ENCODE data around the gene ABCD3.

ABCD3 gene

DNA sequence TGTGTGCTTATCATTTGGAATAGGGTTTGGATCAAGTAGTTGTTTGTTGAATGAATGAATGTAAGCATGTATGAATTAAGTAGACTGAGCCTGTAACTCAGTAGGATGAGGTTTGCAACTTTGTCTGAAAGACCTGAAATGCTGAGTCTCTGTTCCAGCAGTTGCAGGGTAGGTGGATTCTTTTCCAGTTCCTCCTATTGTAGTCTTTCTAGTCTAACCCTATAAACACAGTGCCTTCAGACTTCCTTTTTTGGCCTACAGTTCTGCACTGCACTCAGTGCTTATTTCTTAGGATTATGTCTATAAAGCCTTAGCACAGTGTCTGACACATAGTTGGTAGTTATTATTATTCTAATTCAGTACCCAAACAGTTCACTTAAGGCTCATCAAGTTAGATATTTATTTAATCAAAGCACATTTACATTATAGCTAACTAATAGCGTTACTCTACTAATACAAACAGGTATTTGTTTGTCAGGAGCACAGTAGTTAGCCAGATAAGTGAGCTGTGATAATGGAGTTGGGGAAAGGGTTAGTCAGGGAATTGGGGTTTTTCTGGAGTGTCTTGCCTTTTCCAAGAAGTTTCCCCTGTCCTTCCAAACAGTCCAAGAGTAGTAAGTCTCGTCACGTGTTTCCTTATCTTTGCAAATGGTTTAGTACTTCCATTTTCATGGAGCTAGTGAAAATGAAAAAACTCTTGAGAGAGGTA, 45.0 kb downstream of the ABCD3 start:
- no peak for DNase-seq

DNA sequence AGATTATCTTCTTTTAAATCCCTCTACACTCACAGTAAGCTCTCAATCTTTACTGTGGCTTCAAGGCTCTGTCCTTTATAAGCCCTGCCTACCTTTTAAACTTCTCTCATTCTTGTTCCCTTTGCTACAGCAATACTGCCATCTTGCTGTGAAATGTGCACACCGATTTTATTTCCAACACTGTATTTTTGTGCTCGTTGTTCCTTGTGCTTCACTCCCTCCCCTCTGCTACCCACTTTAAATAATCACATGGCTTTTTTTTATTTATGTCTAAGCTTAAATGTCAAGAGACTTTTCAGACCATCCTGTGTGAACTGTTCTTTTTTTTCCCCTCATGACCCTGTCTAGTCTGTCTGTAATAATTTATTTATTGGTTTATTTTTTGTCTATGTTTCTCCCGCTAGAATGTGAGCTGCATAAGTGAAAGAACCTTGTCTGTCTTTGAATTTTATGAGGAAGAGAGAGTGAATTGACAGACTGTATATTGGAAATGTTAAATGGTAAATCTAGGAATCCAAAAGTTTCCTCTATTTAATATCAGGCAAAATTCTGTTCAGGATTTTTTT, 45.7 kb downstream of the ABCD3 start:
- no peak for DNase-seq

DNA sequence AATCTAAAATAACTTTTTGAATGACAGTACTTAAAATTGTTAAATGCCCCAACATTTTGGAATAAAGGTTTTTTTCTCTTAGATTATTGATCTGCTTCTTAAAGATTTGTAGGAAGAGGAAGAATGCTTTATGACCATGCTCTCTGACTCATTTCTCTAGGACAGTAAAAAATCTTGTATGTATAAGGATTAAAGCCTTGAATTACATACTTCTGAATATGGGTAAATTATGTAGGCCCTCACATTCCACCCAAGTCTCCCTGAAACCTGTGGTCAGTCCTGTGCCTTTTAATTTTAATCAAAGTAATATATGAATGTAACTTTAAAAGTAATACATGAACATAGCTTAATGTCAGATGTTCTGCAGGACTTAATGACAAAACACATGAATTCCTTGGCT, 50.5 kb downstream of the ABCD3 start:
- DNase-seq = no peak

DNA sequence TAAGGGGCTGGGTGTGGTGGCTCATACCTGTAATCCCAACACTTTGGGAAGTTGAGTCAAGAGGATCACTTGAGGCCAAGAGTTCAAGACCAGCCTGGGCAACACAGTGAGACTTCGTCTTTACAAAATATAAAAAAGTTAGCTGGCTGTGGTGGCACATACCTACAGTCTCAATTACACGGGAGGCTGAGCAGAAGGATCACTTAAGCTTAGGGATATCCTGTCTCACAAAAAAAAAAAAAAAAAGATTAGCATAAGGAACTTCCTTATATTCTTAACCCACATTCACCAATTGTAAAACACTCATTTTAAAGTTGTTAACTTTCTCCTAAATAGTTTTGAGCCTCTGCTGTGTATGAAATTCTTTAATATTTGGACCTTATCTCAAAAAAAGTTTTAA, 53.1 kb downstream of the ABCD3 start:
- DNase-seq = no peak

DNA sequence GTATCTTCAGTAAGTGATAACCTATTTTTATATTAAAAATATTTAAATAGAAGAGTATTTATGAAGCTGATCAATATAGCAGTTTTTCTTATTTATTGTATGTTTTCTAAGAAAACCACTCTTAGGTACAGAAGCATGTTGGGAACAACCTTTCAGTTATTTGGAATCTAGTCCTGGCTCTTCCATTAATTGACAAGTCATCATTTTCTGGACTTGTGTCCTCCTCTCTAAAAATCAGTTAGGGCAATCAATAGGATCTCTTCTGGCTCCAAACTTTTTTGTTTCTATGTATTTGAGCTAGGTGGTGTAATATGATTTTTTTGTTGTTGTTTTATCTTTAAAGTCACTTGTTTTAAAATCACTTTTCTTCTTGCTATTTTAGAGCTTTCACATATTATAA, 57.0 kb downstream of the ABCD3 start:
- DNase-seq = no peak

DNA sequence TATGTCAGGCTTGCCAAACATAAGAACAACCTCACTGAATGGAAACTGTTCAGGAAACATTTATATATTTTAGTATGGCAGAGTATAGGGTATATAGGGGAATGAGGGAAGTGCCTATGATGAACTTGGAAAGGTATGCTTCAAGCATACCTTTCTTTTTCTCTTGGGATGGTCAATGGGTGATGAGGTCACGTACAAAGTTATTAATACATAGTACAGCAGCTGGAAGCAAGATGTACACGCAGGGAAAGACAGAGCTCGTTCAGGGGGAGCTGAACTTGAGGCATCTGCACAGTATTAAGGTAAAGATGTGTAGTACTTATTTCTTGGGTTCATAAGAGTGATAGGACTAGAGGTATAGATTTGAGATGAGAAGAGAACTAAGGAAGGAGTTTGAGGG, 61.5 kb downstream of the ABCD3 start:
- DNase-seq = no peak

DNA sequence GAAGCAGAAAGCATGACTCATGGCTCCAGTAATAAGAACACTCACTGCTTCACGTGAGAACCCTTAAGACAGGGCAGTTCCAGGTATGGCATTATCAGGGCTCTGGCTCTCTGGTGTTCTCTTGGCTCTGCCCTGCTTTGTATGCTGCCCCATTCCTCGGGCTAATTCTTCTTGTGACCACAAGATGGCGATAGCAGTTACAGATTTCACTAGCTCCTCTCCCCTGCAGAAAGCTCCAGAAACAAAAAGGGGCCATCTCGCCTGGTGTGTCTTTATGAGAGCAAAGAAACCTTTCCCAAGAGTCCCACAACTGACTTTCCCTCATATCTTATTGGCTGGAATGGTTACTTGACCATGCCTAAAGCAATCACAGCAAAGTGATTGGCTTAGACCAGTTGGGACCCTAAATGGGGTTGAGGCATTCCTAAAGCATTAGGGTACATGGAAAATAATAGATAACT, 63.3 kb downstream of the ABCD3 start:
- DNase-seq = no peak

DNA sequence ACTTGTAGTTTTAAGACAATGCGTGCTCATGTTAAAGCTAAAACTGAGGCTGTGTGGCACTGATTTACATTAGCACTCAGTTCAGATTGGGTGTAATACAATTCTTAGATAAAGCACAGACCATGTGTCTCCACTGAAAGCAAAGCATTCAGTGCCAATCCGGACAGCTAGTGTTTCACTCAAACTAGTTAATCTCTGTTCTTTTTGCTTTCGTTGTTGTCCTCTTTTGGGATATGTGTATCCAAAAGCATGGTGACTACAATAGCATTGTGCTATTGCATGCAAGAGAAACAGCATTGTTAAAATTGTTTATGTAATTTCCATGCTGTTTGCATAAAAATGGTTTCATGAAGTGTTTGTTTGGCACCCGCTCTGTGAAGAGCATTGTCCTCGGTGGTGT, 68.8 kb downstream of the ABCD3 start:
- DNase-seq = no peak

DNA sequence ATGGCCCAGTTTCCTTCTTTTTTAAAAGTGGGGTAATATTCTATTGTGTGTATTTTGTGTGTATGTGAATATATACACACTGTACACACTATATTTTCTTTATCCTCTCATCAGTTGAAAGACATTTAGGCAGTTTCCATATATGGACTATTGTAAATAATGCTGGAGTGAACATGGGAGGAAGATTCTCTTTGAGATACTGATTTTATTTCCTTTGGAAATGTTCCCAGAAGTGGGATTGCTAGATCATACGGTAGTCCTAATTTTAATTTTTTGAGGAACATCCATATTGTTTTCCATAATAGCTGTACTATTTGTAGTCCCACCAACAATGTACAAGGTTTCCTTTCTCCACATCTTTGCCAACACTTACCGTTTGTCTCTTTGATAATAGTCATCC, 72.4 kb downstream of the ABCD3 start:
- DNase-seq = no peak

DNA sequence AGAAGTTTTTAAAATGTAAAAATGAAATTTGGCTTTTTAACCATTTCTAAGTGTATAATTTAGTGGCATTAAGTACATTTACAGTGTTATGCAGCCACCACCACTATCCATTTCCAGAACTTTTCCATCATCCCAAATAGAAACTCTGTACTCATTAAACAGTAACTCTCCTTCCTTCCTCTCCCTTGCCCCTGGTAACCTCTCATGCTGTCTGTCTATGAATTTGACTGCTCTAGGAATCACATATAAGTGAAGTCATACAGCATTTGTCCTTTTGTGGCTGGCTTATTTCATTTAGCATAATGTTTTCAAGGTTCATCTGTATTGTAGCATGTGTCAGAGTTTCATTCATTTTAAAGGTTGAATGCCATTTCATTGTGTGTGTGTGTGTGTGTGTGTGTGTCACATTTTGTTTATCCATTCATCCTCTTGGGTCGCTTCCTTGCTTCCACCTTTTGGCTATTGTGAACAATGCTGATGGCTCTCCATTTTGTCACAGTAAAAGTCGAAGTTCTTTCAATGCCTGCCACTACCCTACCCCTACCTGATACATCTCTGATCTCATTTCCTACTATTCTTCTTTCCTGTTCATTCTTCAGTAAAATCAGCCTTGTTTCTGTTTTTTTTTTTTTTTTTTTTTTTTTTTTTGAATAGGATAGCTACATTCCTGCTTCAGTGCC, 78.0 kb downstream of the ABCD3 start:
- DNase-seq = no peak

DNA sequence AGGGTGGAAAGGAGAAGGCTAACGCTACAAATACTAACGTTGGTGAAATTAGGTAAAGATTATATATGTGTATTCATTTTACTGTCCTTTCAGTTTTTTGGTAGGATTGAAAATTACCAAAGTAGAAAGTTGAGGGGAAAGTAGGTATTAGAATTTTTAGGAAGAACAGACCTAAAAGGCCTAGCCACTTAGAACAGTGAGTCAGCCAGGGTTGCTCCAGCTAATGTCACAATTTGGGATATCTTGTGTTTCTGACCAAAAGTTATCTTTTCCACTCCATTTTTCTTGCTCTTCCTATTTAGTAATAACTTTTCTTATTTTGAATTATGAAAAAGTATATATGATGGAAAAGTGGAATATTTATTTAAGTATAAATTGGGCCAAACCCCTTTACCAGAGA, 83.2 kb downstream of the ABCD3 start:
- DNase-seq = no peak

DNA sequence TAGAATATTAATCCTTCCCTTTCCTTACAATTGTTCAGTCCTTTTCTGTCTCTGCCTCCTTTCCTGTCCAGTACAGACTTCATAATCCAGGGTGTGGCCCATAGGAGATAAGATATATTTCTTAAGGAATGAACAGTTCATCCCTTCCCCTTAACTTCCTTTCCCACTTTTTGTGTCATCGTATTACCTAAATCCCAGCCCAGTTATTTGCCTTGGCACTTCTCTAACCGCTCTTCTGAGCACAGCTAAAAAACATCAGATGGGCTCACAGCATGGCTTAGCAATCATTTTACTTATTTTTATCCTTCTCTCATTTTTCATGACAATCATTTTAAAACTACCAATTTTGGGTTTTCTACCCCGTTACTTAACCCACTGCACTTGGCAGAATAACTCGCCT, 83.7 kb downstream of the ABCD3 start:
- DNase-seq = no peak

DNA sequence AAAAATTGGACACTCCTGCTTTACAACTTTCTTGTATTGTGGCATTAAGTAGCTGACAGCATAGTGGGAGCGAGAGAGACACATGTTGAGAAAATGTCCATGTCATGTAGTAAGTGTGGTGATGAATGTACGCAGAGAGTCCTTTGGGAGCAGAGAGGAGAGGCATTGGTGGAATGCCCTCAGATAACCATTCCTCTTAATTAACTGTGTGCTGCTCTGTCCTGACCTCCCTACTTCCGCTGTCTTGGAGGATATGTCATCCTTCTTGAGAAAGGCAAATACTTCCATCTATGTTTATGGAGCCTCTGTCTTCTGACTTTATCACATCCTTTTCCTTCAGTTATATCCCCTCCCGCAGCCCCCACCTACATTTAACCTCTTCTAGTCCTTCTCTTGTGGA, 85.0 kb downstream of the ABCD3 start:
- DNase-seq = no peak

DNA sequence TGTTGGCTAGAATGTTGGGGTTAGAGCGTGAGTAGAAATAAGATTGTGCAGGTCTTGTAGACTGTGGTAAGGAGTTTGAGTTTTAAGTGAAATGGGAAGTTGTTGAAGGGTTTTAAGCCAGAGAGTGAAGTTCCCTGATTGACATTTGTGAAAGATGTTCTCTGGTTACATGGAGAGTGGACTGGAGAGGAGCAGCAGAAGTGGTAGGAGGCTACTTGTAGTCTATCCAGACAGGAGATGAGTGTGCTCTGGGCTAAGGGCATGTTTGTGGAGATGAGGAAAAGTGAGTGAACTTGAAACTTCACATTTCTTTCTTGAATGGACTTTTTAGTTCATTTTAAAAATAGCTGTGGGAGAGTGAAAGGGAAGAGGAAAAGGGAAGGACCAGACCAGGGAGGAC, 86.4 kb downstream of the ABCD3 start:
- no peak for DNase-seq

DNA sequence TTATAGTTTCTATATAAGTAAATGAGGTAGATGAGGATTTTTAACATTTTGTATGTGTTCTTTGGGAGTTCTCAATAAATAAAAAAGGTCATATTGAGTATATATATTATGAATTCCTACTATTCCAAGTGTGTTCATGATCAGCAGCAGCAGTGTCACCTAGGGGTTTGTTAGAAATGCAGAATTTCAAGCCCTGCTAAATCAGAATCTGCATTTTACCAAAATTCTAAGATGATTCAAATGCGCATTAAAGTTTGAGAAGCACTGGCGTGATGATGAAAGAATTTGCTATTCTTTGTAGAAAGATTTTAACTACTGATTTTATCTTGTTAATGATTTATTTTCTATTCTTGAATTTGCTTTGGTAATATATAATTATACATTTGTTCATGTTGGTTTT, 94.6 kb downstream of the ABCD3 start:
- DNase-seq = no peak

DNA sequence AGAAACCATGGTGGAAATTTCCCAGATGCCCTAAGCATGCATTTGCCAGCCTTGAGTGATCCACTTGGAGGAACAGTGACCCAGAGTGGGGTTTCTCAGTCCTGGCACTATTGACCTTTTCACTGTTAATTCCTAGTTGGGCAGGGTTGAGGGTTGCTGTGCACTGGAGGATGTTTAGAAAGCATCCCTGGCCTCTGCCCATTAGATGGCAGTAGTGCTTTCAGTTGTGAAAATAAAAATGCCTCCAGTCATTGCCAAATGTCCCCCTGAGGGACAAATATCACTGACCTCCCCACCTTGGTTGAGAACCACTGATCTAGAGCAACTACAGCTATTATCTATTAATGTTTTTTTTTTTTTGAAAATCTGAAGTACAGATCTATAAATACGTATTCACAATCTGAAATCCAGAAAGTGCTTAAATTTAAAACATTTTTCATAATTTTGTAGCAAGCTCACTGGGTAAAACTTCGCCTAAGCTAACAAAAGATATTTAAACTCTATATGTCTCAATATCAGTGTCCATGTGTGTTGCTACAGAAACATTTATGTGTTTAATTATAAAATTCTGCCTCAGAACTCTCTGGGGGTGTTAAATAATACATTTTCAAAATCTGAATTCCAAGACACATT, 96.0 kb downstream of the ABCD3 start:
- DNase-seq = no peak

DNA sequence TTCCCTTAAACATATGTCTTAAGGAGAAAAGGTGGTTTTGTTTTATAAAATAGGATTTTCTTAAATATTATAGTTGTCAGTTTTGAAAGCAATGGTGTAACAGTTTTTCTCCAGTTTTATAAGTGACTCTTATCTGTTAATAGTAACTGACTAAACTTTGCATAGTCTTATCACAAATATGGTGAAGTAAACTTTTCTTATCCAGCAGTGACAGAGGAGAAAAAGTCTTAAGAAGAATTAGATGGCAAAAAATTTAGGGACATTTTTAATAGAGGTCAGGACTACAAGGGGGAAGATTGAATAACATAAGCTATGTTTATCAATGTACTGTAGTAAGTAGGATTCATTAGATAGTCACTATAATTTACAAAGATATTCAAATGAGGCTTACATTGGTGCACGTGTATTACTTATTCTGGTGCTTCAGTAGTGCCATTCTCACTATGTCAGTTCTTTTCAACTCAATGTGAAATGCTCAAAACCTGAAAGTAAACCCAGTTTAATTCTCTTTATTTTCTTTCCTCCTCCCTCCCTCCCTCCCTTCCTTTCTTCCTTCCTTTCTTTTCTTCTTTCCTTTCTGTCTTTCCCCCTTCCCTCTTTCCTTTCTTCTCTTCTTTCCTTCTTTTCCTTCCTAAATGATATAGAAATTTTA, 97.2 kb downstream of the ABCD3 start:
- no peak for DNase-seq

DNA sequence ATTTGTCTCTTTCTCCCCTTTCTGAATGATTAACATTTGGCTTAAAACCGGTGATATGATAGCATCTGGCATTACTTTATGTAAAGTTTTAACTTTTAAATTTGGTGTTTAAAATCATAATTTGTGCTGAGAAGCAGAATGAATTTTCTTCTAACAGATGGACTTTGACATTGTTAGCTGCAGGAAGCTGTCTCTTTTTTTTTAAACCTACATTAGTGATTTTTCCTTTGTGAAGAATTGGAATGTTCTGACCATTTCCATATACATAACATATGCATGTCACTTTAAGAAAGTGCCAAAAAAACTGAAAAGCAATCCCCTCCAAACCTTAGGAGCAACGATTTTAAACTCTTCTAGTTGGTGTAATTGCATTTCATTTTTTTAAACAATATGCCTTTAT, 101.2 kb downstream of the ABCD3 start:
- no peak for DNase-seq

DNA sequence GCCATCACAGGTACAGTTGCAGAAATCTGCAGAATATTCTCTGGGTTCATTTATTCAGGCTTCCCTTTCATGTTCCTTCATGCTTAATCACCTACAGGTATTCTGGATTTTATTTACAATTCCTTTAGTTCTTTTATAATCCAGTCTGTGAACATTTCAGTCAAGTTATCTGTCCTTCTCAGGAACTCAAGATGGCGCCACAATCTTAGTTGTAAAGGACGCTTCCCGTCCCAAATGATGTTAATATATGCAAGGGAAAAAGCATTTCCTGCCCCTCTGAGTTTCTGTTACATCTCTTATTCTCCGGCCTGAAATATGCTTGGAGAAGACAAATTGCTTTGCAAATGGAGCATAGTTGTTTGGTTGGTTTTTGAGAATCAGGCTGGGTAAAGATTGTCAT, 104.1 kb downstream of the ABCD3 start:
- DNase-seq = no peak

DNA sequence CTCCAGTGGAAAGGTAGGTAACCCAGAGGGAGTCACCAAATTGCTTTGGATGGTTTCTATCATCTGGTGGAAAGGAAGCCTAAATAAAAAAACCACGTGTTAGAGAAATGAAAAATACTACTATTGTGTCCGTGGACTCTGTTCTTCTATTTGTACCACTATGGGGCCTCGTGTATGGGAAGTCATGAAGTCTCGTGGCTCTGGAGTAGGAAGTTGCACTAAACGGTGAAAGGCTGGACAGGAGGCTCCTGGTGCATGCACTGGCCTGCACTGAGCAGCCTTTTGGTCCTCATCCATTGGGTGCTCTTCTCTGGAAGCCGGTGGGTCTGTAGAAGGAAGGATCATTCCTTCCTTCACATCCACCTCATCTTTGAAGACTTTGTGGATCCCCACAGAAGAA, 106.3 kb downstream of the ABCD3 start:
- no peak for DNase-seq

DNA sequence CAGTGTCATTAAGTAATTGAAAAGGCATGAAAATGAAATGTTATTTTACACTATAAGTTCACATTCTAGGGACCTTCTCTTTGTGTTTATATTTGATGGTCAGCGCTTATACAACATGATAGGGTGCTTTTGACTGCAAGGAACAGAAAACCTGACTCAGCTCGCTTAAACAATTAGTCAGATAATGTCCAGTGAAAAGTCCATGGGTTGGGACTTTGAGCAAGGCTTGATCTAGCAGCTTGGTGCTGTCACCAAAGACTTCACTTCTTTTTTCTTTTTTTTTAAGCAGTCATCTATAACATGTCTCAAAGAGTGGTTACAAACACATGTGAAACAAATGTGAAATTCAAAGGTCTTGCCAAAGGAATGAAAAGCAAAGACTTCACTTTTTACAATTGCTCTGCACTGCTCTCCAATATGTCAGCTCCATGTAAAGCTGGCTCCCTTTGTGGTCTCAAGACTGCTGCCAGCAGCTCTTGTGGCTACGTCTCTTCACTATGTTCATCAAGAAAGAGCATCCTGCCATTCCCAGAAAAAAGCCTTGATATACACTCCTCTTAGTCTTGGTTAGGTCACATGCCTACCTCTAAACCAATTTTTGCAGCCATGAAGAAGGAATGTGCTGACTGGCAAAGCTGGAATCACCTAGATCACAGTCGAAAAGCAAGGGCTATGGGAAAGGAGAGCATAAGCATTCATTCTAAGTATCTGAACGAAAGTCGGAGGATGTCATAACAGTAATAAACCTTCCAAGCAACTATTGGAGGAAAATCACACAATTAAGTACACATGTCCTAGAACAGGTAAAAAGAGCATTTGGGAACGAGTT, 108.2 kb downstream of the ABCD3 start:
- no peak for DNase-seq

DNA sequence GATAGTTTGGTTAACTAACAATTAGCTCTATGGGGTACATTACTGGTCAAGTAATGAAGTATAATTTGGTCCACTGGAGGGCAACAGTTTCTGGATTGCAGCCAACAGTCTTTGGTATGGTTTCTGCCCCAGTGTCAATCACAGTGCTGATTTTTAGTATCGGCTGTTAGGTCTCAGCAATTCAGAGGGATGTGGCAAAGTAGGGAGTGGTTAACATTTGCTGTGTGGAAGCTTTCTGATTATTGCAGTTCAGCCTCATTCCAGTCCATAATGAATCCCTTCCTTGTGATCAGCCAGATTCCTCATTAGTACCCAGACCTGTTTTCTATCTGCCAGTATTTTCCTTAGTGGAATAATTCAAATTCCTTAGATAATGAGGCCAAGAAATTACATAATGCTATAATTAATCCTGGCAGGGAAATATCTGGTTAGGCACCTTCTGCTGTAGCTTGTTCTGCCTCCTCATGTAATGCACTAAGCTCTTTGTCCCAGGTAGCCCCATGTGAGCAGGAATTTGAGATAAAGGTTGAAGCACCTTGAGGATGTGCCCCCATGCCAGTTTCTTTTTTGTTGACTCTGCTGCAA, 109.3 kb downstream of the ABCD3 start:
- DNase-seq = no peak

Data from DMS79 (cell line).